Measurements from ENCODE around the gene CNPY3.

DNA sequence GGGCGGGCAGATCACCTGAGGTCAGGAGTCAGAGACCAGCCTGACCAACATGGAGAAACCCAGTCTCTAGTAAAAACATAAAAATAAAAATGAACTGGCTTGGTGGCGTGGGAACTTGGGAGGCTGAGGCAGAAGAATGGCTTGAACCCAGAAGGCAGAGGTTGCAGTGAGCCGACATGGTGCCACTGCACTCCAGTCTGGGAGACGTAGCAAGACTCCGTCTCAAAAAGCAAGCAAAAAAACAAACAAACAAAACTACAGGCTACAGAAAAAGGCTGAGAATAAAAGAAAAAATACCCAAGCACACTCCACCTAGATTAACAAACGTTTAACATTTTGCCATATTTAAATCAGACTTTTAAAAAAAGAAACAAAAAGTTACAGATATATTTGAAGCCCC is 7.5 kb upstream of the CNPY3 start:
- TF ChIP-seq POLR2A (IDR thresholded peaks at IDR 0.05; ENCODE audit: low read depth, low read length) = no peak
- TF ChIP-seq TAF1 (IDR thresholded peaks at IDR 0.05; ENCODE audit: low read depth, low read length) = no peak
